GM11168 (cell line): ENCODE measurements around the gene FGF2.
"Not testable (repeated sequence)": the region's sequence is repeated elsewhere in the genome, so short reads cannot be mapped to it uniquely, and the experiment has no call there.

Experiments used
- in situ Hi-C: fragments of 300-500 bp; cut with MboI; formaldehyde crosslinking; loops from one replicate; pipeline ENCODE4 v1.12.0; 2022; ENCODE audit warnings: low sequenced_read_pairs; ENCODE audit not compliant: unreplicated experiment

Gene FGF2

DNA sequence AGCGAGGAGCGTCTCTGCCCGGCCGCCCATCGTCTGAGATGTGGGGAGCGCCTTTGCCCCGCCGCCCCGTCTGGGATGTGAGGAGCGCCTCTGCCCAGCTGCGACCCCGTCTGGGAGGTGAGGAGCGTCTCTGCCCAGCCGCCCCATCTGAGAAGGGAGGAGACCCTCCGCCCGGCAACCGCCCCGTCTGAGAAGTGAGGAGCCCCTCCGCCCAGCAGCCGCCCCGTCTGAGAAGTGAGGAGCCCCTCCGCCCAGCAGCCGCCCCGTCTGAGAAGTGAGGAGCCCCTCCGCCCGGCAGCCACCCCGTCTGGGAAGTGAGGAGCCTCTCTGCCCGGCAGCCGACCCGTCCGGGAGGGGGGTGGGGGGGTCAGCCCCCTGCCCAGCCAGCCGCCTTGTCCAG, 14.8 kb upstream of the FGF2 start:
- in situ Hi-C loops, result not testable (repeated sequence)

DNA sequence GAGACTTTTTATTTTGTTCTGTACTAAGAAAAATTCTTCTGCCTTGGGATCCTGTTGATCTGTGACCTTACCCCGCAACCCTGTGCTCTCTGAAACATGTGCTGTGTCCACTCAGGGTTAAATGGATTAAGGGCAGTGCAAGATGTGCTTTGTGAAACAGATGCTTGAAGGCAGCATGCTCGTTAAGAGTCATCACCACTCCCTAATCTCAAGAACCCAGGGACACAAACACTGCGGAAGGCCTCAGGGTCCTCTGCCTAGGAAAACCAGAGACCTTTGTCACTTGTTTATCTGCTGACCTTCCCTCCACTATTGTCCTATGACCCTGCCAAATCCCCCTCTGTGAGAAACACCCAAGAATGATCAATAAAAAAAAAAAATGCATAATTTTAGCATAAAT, 13.8 kb upstream of the FGF2 start:
- in situ Hi-C loops, result not testable (repeated sequence)

DNA sequence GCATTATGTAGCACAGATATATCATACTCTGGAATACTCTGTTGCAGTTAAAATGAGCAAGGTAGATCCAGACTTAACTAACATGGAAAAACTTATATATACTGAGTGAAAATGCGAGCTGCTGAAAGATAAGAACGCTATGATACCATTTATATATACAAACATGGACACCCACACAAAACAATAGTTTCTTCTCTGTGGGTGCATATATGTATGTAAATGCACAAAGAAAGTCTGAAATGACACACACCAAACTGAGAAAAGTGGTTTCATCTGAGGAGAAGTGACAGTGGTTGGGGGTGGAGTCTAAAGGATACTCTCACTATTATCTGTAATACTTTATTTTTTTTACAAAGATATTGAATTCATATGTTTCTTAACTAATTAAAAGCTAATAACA, 12.2 kb upstream of the FGF2 start:
- in situ Hi-C loops, result no loop called here

DNA sequence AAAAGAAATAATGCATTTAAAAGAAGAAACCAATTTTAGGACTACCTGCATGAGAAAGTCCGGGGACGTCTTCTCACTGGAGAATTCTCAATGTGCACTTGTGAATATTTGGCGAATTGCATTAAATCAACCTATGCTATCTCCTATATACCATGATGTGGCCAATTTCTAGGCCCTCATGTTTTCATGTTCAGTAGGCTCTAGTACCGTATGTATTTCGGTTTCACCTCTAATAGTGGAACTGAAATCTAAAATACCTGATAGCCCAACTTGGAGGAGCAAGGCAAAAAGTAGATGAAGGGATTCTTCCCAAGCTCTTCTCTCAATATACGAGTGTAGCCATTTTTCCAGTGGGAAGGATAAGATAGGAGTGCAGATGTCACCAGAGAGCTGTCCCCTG, 11.4 kb upstream of the FGF2 start:
- in situ Hi-C loops, result no loop called here

DNA sequence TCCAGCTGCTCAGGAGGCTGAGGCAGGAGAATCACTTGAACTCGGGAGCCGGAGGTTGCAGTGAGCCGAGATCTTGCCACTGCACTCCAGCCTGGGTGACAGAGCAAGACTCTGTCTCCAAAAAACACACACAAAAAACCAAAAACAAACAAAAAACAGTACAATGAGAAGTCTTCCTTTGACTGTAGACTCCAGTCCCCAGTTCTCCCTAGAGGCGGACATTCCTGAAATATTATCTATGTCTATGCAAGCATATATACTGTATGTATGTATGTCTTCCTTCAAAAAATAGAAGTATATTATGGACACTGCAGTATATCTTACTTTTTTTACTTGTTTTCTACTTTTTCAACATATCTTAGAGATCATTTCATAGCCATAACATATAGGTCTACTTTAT, 10.2 kb upstream of the FGF2 start:
- in situ Hi-C loops, result no loop called here

DNA sequence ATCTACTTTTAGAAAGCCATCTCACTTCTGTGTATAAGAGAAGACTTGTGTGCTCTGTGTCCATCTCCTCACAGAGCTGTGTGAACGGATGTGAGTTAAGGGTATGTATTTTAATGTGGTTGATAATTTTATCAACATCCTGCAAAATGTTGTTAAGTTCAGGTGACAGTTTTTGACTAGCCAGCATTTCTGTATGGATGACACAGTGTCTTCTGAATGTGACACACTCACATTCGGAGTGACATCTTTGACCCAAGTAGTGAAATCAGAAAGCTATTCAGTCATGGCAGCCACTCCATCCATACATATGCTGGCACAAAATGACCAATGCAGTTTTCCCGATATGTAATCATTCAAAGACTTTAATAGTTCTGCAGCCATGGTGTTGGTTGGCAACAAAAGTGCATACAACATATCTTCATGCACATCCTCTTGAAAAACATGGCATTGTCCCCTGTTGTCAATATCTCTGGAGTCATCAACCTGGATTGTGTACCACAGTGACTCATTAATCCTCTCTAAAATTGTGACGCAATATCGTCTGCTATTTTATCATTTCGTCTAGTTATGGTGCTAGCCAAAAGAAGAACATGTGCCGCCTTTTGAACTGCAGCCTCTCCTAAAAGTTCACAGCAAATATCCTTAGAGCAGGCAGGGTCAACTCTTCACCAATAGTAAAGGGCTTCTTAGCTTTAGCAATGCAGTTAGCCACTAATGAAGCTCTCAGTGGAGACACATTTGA, 6.8 kb upstream of the FGF2 start:
- in situ Hi-C loops, result no loop called here

DNA sequence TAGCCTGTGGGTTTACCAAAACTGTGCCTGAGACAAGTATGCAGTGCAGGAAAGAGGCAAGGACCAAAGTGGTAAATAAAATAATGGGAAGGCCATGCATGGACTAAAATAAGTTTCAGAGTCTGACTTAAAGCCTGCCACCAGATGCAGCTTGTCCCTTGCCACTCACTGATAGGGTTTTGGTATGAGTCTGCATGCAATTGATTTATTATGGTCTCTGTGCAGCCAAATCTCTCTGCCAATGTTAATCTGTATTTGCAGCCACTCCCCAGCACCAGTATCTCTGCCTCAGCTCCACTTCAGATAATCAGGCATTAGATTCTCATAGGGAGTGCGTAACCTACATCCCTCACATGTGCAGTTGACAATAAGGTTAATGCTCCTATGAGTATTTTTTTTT, 5.5 kb upstream of the FGF2 start:
- in situ Hi-C loops, result no loop called here

DNA sequence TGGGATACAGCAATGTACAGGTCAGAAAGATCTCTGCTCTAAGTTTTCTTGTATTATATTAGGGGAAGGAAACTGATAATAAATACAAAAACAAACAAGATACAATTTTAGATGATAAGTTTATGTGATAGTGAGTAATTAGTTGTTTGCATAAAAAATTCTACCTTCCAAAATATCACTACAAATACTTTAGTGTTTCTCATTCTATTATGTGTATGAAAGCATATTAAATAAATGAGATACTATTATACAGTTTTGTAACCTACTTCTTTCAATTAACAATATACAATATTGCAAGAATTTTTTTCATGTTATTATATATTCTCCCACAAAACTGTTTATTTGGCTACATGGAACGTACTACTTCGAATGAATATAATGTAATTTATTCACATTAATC, 4.2 kb upstream of the FGF2 start:
- in situ Hi-C loops, result no loop called here

DNA sequence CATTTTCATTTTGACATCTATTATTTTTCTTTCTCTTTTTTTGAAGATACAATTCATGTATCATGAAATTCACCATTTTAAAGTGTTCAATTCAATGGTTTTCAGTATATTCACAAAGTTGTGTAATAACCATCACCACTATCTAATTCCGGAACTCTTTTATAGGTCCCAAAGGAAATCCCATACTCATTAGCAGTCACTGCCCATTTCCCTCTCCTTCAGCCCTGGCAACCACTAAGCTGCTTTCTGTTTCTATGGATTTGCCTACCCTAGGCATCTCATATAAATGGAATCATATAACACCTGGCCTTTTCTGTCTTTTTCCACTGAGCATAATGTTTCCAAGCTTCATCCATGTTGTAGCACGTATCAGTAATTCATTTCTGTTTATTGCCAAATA, 3.2 kb upstream of the FGF2 start:
- in situ Hi-C loops, result no loop called here

DNA sequence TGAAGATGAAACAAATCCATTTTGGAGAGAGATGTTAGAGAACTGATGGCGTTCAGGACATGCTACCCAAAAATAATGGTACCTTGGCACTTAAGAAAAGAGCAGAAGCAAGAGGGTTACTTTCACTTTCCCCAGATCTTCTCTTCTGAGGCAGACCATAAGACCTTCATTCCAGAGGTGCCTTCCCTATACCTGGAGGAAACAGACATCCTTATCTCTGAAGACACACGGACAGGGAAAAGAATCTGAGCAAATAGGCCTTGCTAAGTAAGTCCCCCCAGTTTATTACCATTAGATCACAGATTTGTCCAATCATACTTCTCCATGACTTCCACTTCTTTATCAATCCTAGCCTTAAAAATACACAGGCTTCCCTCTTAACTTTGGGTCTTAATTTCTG, 2.0 kb upstream of the FGF2 start:
- in situ Hi-C loops, result no loop called here

DNA sequence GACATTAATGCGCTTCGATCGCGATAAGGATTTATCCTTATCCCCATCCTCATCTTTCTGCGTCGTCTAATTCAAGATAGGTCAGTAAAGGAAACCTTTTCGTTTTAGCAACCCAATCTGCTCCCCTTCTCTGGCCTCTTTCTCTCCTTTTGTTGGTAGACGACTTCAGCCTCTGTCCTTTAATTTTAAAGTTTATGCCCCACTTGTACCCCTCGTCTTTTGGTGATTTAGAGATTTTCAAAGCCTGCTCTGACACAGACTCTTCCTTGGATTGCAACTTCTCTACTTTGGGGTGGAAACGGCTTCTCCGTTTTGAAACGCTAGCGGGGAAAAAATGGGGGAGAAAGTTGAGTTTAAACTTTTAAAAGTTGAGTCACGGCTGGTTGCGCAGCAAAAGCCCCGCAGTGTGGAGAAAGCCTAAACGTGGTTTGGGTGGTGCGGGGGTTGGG, 528 bp upstream of the FGF2 start:
- in situ Hi-C loops, result no loop called here

DNA sequence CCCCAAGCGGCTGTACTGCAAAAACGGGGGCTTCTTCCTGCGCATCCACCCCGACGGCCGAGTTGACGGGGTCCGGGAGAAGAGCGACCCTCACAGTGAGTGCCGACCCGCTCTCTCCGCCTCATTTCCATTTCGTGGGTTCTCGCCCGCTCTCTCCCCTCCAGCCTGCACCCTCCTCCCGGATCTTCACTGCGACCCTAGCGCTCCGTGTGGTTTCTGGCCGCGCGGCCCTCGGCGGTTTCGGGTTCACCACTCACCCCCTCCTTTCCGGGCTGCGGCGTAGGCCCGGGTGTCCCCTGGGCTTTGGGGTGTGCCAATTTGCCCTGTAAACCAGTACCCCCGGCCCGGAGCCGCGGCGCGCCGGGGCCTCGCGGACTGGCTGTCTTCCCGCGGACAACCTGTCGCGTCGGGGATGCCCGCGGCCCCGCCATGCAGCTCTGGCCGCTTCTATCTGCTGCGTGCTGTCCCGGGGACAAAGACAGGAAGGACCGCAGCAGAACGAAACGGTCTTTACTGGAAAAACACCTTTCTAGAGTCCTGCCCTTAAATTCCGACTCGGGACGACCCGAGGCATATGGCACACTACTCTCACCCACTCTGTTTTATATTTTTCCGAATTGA, 737 bp downstream of the FGF2 start:
- in situ Hi-C loops, result no loop called here

DNA sequence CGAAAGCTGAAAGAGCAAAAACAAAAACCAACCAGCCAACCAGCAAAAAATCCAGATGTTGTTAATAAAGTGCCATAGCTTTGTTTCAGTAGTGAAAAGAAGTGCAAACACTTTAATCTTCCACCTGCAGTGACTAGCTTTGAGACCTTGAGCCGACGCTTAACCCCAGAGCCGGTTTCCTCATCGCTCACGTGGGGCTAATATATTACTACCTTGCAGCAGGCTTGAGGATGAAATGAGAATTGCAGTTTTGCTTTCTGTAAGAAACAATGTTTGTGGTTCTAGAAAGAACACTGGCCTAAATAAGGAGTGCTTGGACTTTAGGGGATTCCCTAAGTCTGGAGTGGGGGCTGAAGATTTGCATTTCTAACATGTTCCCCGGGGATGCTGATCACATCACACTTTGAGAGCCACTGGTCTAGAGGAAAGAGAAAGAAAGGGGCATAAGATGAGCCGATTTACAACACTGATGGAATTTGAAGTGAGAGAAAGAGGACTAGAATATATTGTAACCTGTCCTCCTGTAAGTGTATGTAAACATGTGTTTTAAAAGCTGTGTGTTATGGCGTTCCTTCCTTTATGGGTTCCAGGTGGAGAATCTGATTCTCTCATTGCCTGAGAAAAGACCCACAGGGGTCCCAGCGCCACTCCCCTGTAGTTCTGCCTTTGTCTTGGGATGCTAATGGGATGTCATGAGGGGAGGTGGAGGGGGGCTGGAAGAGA, 1.4 kb downstream of the FGF2 start:
- in situ Hi-C loops, result no loop called here

DNA sequence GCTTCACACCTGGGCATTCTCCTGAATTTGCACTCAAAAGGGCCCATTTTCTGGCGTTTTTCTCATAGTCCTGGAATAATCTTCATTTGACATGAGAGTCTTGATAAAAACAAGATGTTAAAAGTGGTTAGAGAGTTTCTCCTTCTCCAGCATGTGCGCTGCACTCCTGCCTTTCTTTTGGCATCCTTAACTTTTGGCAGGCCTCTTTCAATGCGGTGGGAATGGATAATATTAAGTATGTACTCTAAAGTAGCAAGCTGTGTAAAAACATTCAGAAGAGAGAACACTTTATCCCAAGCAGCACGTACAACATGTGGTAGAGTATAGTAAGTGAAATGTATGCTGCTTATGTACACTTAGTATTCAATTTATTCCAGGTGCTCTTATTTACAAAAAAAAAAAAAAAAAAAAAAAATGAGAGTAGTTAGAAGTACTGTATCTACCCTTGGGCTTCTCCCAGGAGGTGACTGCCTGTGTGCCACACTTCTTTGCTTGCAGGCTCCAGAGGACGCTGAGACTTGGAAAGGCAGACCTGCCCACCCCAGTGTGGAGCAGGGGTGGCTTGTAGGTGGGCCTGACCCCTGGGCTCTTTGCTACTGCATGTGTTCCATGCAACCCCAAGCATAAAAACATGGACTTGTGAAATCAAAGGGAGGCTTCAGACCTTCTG, 3.9 kb downstream of the FGF2 start:
- in situ Hi-C loops, result no loop called here

DNA sequence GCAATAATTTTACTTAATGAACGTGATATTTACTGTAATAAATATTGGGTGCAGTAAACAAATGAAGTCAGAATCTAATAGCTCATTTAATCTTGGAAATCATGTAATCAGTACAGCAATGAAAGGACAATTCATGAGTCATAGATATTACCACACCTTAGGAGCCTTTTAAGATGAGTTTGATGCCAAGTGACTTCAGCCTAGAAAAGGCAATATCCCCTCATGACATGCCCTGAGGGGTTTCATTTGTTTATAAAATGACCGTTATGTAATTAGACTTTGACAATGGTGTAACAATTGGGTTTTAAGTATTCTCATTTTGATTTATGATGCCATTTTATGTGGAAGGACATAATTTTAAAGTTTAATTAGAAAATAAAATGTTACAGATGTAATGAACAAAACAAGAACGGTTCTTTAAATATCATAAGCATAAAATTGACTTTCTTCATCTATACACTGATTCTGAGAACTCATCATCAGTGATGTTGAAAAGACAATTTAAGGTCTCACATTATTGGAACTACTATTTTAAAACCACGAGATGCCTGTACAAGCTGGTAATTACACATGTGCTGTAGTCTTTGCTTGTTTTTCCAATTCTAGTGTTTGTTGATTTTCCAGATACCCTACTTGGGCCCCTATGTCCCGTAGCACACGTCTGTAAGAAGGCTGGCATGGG, 5.0 kb downstream of the FGF2 start:
- in situ Hi-C loops, result no loop called here

DNA sequence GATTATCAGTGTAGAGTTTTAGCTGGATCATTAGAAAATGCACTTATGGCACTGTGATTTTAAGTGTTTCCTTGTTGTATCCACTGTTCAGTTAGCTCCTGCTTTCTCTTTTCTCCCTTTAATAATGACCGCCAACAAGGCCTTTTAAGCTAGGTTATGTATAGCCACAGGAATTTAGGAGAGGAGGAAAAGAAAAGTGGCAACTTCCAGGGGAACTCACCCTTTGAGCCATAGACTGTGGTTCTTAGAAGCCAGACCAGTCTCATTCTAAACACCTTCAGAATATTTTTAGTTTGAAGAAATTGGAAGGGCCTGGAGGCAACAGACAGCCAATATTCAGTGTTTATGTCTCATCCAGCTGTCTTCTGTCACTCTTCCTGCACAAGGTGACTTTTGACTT, 6.1 kb downstream of the FGF2 start:
- in situ Hi-C loops, result no loop called here

DNA sequence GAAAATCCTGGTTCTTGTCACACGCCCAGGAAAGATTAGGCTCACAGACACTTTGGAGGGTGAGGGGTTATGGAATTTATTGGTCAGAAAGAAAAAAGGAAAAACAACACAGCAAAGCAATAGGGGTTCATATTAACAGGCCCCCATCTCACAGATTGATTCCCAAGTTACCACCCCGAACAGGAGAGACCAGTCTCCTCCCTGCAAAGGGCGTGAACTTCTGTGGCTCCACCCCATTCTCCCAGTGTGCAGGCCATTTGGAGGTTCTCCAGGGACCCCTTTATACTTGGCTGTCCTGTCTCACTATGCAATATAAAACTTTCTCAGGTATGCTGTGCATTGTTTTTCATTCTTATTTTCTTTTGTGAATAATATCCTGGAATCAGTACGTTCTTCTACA, 7.4 kb downstream of the FGF2 start:
- in situ Hi-C loops, result no loop called here

DNA sequence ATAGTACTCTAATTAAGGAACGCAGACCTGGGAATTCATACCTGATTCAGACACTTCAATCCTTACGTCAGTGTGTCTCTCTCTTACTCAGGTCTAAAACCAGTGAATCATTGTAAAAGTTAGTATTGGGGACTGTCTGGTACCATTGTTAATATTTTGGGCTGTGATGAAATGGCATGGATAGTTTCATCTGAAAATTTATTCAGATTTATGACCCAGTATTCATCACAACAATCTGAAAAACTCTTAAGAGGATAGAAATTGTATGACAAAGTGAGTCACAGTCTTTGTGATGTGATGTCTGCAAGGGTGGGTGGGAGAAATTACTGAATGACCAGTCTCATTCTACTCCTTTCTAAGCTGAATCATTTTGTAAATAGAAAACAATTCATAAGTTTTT, 10.3 kb downstream of the FGF2 start:
- in situ Hi-C loops, result no loop called here

DNA sequence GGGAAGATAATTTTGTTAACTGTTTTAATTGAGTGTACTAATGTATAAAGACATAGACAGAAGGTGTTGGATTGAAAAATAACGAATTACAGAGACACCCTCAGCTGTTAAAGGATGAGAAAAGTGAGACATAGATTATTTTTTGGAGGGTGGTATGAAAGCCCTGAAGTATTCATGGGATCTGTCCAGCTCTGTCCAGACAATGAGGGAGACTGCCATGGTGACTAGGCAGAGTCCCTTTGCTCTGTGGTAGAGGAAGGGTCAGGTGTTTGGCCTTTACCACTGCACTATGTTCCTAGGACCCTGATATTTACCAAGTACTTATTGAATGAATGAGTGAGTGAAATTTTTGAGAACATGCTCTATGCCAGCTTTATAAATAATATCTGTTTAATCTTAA, 11.4 kb downstream of the FGF2 start:
- in situ Hi-C loops, result no loop called here

DNA sequence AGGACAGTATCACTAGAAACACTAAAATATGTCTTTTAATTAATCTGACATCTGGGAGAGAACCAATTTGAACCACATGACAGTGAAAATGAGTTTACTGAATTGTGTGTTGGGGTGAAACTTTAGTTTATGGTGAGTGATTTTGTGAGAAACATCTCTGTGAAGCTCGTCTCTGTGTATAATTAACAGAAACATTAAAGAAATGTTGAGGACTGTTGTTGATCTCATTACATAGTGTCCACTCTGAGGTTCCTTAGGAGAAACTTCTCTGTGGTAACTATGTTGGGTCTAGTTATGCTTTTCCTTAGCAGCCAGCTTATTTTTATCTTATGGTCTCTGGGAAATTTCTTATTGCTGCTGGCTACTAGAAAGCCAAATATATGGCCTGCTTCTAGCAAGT, 15.8 kb downstream of the FGF2 start:
- in situ Hi-C loops, result no loop called here
